ENCODE results near the gene RBM17. TPM values are rescaled to one million over a fixed set of nuclear protein-coding genes. Genes with fewer than 3 reads are reported as not detected.

The RBM17 gene
- total RNA-seq, 1 experiment from 2014 or later, result 128 TPM

DNA sequence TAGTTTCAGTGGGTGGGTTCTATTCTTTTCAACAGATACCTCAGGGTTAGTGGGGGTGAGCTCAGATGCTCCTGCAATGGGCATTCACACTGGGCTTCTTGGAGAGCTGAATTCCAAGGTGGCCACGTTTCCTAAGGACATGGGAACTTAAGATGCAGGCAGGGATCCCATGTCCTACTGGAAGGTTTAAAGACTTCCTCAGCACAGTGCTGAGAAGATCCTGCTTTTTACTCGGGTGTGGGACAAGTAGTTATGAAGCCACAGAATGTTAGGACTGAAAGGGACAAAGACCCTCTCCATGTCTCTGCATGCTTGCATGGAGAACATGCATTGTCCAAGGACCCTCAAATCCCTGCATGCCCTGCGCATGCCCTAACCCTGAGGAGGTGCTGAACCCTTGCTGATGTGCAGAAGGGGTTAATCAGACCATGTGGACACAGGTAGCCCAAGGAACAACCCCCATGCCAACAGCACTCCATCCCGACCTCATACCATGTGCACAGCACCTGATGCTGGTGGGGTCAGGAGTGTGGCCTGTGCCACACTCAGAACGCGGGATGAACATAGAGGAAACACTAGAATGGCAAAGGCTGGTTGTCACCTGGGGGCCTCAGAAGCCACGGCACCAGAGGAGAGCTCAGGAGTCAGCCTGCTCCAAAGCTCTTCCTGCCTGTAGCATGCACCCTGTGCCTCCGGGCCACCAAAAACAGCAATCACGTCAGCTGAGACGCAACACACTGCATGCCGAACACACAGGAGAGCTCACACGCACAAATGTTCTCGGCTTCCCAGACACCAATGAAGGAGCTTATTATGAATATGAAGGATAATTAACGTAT is 41.8 kb upstream of the RBM17 start:
- DNase-seq (ENCODE audit: unreplicated experiment), result no peak
- H3K4me1 Mint-ChIP-seq (ENCODE audit: insufficient read depth, unreplicated experiment), result peaks cover 6% of the 10 kb centered on the region
- no peak overlapping the region for H3K4me3 Mint-ChIP-seq (ENCODE audit: unreplicated experiment)
- CTCF ChIA-PET, result interaction anchor here (0.6 kb wide), 1 partner anchor 243 kb away, joined by 3 read pairs; no protein-coding TSS in a partner anchor
- H3K9me3 Mint-ChIP-seq (ENCODE audit: unreplicated experiment), result no peaks in the 10 kb centered on the region
- TF ChIP-seq, protein P1, sequence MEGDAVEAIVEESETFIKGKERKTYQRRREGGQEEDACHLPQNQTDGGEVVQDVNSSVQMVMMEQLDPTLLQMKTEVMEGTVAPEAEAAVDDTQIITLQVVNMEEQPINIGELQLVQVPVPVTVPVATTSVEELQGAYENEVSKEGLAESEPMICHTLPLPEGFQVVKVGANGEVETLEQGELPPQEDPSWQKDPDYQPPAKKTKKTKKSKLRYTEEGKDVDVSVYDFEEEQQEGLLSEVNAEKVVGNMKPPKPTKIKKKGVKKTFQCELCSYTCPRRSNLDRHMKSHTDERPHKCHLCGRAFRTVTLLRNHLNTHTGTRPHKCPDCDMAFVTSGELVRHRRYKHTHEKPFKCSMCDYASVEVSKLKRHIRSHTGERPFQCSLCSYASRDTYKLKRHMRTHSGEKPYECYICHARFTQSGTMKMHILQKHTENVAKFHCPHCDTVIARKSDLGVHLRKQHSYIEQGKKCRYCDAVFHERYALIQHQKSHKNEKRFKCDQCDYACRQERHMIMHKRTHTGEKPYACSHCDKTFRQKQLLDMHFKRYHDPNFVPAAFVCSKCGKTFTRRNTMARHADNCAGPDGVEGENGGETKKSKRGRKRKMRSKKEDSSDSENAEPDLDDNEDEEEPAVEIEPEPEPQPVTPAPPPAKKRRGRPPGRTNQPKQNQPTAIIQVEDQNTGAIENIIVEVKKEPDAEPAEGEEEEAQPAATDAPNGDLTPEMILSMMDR (IDR thresholded peaks at IDR 0.05; ENCODE audit: unreplicated experiment), result no peak
- intact Hi-C loops (cut with micrococcal nuclease), result no loop called here
- no TSS peak for BruUV-seq (replicated peaks)
- H3K27me3 Mint-ChIP-seq (ENCODE audit: insufficient read depth, unreplicated experiment), result peaks cover 91% of the 10 kb centered on the region
- POLR2A ChIA-PET, result interaction anchor here (0.5 to 0.7 kb wide), 4 partner anchors 44 to 804 kb away, joined by 3 to 5 read pairs (median 4); no protein-coding TSS in a partner anchor
- no peak overlapping the region for H3K27ac Mint-ChIP-seq (ENCODE audit: low read depth, unreplicated experiment)
- H3K36me3 Mint-ChIP-seq (ENCODE audit: insufficient read depth, unreplicated experiment), result no peaks in the 10 kb centered on the region

DNA sequence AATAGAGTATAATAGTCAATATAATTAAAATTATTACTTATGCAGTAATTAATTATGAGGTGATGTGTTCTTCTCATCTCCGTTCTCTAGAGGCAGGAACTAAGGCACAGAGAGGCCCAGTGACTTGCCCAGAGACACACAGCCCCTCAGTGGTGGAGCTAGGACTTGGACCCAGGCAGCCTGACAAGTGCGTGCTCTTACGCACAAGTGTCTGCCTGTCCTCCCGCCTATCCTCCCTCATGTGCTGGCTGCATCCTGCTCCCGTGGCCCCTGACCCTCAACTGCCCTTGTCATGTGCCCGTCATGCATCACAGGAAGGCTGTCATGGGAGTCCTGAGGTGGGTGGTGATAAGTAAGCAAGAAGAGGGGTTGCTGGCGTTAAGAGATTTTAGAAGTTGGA is 41.0 kb upstream of the RBM17 start:
- intact Hi-C loops (cut with micrococcal nuclease), result no loop called here
- Mint-ChIP-seq H3K27ac (ENCODE audit: low read depth, unreplicated experiment) (no peak overlapping the region), H3K4me3 (ENCODE audit: unreplicated experiment) (no peak overlapping the region), H3K4me1 (ENCODE audit: insufficient read depth, unreplicated experiment) (peaks cover 14% of the 10 kb centered on the region), H3K9me3 (ENCODE audit: unreplicated experiment) (no peaks in the 10 kb centered on the region), H3K27me3 (ENCODE audit: insufficient read depth, unreplicated experiment) (peaks cover 91% of the 10 kb centered on the region), H3K36me3 (ENCODE audit: insufficient read depth, unreplicated experiment) (no peaks in the 10 kb centered on the region)
- BruUV-seq (replicated peaks), result no TSS peak
- TF ChIP-seq, protein P1 (IDR thresholded peaks at IDR 0.05; ENCODE audit: unreplicated experiment), result no peak
- POLR2A ChIA-PET, result interaction anchor here (0.7 kb wide), 1 partner anchor 803 kb away, joined by 4 read pairs; no protein-coding TSS in a partner anchor
- CTCF ChIA-PET, result interaction anchor here (0.6 kb wide), 1 partner anchor 242 kb away, joined by 3 read pairs; no protein-coding TSS in a partner anchor
- no peak for DNase-seq (ENCODE audit: unreplicated experiment)

GRCh38 chr10:6048281-6049030 is 40.4 kb upstream of the RBM17 start:
- TF ChIP-seq, protein P1 (IDR thresholded peaks at IDR 0.05; ENCODE audit: unreplicated experiment), result no peak
- no TSS peak for BruUV-seq (replicated peaks)
- POLR2A ChIA-PET, result no interaction called here

DNA sequence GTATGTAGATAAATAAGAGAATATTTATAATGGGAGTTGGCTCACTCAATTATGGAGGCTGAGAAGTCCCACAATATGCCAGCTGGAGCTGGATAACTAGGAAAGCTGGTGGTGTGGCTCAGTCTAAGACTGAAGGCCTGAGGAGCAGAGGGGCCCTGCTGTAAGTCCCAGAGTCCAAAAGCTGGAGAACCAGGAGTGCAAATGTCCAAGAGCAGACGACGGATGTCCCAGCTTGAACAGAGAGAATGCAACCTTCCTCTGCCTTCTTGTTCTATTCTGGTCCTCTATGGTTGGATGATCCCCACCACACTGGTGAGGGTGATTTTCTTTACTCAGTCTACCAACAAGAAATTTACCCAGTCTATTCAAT is 39.8 kb upstream of the RBM17 start:
- TF ChIP-seq, protein P1 (IDR thresholded peaks at IDR 0.05; ENCODE audit: unreplicated experiment), result no peak
- intact Hi-C loops (cut with micrococcal nuclease), result no loop called here
- ChIA-PET CTCF (interaction anchor here (0.9 kb wide), 1 partner anchor 36 kb away, joined by 3 read pairs; no protein-coding TSS in a partner anchor), POLR2A (no interaction called here)
- H3K9me3 Mint-ChIP-seq (ENCODE audit: unreplicated experiment), result no peaks in the 10 kb centered on the region
- BruUV-seq (replicated peaks), result no TSS peak
- no peak for DNase-seq (ENCODE audit: unreplicated experiment)
- no peak overlapping the region for H3K27ac Mint-ChIP-seq (ENCODE audit: low read depth, unreplicated experiment)
- peaks cover 14% of the 10 kb centered on the region for H3K4me1 Mint-ChIP-seq (ENCODE audit: insufficient read depth, unreplicated experiment)
- peaks cover 85% of the 10 kb centered on the region for H3K27me3 Mint-ChIP-seq (ENCODE audit: insufficient read depth, unreplicated experiment)
- no peak overlapping the region for H3K4me3 Mint-ChIP-seq (ENCODE audit: unreplicated experiment)
- no peaks in the 10 kb centered on the region for H3K36me3 Mint-ChIP-seq (ENCODE audit: insufficient read depth, unreplicated experiment)

More at GRCh38 chr10:6048281-6049030, 40.4 kb upstream of the RBM17 start:
- peaks cover 14% of the 10 kb centered on the region for H3K4me1 Mint-ChIP-seq (ENCODE audit: insufficient read depth, unreplicated experiment)
- H3K36me3 Mint-ChIP-seq (ENCODE audit: insufficient read depth, unreplicated experiment), result no peaks in the 10 kb centered on the region
- intact Hi-C loops (cut with micrococcal nuclease), result no loop called here
- no peak for DNase-seq (ENCODE audit: unreplicated experiment)
- no peaks in the 10 kb centered on the region for H3K9me3 Mint-ChIP-seq (ENCODE audit: unreplicated experiment)
- H3K27me3 Mint-ChIP-seq (ENCODE audit: insufficient read depth, unreplicated experiment), result peaks cover 87% of the 10 kb centered on the region
- H3K4me3 Mint-ChIP-seq (ENCODE audit: unreplicated experiment), result no peak overlapping the region
- CTCF ChIA-PET, result interaction anchor here (0.9 kb wide), 1 partner anchor 35 kb away, joined by 3 read pairs; no protein-coding TSS in a partner anchor
- H3K27ac Mint-ChIP-seq (ENCODE audit: low read depth, unreplicated experiment), result no peak overlapping the region
